Chondrocyte (in vitro differentiated cells): ENCODE results near the gene CLDN6. TPM values are rescaled to one million over a fixed set of nuclear protein-coding genes. Genes with fewer than 3 reads are reported as not detected.

Experiments used
- DNase-seq: peaks from one replicate; pipeline ENCODE4 v3.0.0; 2021; ENCODE audit warnings: mixed read lengths, low spot score
- H3K27ac Mint-ChIP-seq: one replicate; pipeline ENCODE4 v1.8.0; 2021; ENCODE audit warnings: mild to moderate bottlenecking, moderate library complexity, mixed read lengths; ENCODE audit not compliant: unreplicated experiment
- H3K27me3 Mint-ChIP-seq: 2 replicates; pipeline ENCODE4 v1.8.0; 2021; ENCODE audit warnings: low read depth, mixed read lengths
- H3K36me3 Mint-ChIP-seq: 2 replicates; pipeline ENCODE4 v1.8.0; 2021; ENCODE audit warnings: low read depth, mixed read lengths
- H3K4me1 Mint-ChIP-seq: 2 replicates; pipeline ENCODE4 v1.8.0; 2021; ENCODE audit warnings: low read depth, mild to moderate bottlenecking, mixed read lengths
- H3K4me3 Mint-ChIP-seq: one replicate; pipeline ENCODE4 v1.8.0; 2021; ENCODE audit warnings: mild to moderate bottlenecking, moderate library complexity, mixed read lengths; ENCODE audit not compliant: unreplicated experiment
- H3K9me3 Mint-ChIP-seq: 2 replicates; pipeline ENCODE4 v1.8.0; 2021; ENCODE audit warnings: low read depth, mixed read lengths
- total RNA-seq: library from RNA; stranded (reverse); gene quantifications from 3 replicates; pipeline ENCODE4 v1.2.1, GENCODE V29; 2021
- TF ChIP-seq, protein P1 (sequence below): fragments of 200-600 bp; sonication (generic); IDR thresholded peaks from 2 replicates; pipeline ENCODE4 v1.5.0; 2021; ENCODE audit warnings: antibody characterized with exemption, mild to moderate bottlenecking, moderate library complexity

CLDN6 gene
- total RNA-seq, 1 donor from 2014 or later = 0.27 TPM

DNA sequence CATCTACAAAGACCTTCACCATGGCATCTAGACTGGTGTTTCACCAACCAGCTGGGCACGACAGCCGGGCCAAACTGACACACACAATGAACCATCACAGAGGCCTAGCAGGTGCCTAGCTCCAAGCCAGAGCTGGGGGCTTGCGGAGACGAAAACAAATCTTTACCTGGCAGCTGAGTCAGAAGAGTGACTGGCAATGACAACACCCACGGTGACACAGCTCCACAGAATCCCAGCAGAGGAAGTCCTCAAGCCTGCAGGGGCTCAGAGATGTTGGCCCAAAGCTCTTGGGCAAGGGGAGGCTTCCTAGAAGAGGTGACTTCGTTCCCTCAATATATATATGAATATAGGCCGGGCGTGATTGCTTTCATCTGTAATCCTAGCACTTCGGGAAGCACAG, 33.5 kb upstream of the CLDN6 start:
- Mint-ChIP-seq H3K9me3 (no peaks in the 10 kb centered on the region), H3K27ac (no peak overlapping the region), H3K27me3 (peaks cover 26% of the 10 kb centered on the region), H3K36me3 (peaks cover 9% of the 10 kb centered on the region), H3K4me1 (peaks cover 3% of the 10 kb centered on the region), H3K4me3 (no peak overlapping the region)
- TF ChIP-seq, protein P1, sequence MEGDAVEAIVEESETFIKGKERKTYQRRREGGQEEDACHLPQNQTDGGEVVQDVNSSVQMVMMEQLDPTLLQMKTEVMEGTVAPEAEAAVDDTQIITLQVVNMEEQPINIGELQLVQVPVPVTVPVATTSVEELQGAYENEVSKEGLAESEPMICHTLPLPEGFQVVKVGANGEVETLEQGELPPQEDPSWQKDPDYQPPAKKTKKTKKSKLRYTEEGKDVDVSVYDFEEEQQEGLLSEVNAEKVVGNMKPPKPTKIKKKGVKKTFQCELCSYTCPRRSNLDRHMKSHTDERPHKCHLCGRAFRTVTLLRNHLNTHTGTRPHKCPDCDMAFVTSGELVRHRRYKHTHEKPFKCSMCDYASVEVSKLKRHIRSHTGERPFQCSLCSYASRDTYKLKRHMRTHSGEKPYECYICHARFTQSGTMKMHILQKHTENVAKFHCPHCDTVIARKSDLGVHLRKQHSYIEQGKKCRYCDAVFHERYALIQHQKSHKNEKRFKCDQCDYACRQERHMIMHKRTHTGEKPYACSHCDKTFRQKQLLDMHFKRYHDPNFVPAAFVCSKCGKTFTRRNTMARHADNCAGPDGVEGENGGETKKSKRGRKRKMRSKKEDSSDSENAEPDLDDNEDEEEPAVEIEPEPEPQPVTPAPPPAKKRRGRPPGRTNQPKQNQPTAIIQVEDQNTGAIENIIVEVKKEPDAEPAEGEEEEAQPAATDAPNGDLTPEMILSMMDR = no peak
- no peak for DNase-seq

DNA sequence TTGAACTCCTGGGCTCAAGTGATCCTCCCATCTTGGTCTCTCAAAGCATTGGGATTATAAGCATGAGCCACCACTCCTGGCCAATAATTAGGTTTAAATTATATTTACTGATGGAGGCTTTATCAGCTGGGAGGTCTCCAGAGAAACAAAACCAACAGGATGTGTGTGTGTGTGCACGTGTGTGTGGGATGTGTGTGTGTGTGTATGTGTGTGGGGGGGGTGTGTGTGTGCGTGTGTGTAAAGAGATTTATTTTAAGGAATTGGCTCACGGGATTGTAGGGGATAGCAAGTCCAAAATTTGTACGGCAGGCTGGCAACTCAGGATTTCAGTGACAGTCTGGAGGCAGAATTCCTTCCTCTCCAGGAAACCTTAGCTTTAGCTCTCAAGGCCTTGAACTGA, 33.0 kb upstream of the CLDN6 start:
- no peak overlapping the region for H3K4me3 Mint-ChIP-seq
- no peak for DNase-seq
- H3K36me3 Mint-ChIP-seq = peaks cover 9% of the 10 kb centered on the region
- TF ChIP-seq, protein P1 = no peak
- H3K9me3 Mint-ChIP-seq = no peaks in the 10 kb centered on the region
- no peak overlapping the region for H3K27ac Mint-ChIP-seq
- H3K27me3 Mint-ChIP-seq = peaks cover 26% of the 10 kb centered on the region
- peaks cover 3% of the 10 kb centered on the region for H3K4me1 Mint-ChIP-seq

DNA sequence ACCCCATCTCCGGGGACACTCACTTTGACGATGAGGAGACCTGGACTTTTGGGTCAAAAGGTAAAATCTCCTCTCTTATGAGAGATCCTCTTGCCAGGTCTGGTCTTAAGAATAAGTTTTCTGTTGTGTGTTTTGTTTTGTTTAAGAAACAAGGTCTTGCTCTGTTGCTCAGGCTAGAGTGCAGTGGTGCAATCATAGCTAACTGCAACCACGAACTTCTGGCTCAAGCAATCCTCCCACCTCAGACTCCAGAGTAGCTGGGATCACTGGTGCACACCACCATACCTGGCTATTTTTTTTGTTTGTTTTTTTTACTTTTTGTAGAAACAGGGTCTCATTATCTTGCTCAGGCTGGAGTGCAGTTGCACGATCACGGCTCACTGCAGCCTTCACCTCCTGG, 32.5 kb upstream of the CLDN6 start:
- no peak for DNase-seq
- Mint-ChIP-seq H3K27me3 (peaks cover 27% of the 10 kb centered on the region), H3K27ac (no peak overlapping the region), H3K36me3 (peaks cover 9% of the 10 kb centered on the region), H3K4me3 (no peak overlapping the region), H3K4me1 (peaks cover 3% of the 10 kb centered on the region), H3K9me3 (no peaks in the 10 kb centered on the region)
- TF ChIP-seq, protein P1 = no peak

DNA sequence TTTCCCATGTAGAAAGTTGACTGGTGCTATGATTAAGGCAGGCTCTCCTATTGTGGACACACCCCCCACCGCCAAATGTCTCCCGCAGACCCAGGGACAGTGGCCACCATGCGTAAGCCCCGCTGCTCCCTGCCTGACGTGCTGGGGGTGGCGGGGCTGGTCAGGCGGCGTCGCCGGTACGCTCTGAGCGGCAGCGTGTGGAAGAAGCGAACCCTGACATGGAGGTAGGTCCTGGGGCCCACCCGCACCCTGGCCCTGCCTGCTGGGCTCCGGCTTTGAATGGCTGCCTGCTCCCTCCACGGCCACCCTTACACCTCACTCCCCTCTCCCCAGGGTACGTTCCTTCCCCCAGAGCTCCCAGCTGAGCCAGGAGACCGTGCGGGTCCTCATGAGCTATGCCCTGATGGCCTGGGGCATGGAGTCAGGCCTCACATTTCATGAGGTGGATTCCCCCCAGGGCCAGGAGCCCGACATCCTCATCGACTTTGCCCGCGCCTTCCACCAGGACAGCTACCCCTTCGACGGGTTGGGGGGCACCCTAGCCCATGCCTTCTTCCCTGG, 32.0 kb upstream of the CLDN6 start:
- TF ChIP-seq, protein P1 = no peak
- Mint-ChIP-seq H3K36me3 (peaks cover 10% of the 10 kb centered on the region), H3K4me3 (no peak overlapping the region), H3K27me3 (peaks cover 31% of the 10 kb centered on the region), H3K4me1 (peaks cover 7% of the 10 kb centered on the region), H3K27ac (no peak overlapping the region), H3K9me3 (no peaks in the 10 kb centered on the region)
- no peak for DNase-seq

DNA sequence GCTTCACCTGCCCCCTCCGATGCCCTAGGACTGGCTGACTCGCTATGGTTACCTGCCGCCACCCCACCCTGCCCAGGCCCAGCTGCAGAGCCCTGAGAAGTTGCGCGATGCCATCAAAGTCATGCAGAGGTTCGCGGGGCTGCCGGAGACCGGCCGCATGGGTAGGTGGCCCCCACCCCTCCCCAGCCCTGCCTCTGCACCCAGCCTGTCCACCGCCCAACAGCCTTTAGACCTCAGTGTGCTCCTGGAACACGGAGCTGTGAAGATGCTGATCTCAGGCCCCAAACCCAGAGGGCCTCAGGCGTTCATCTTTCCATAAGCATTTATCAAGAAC, 29.4 kb upstream of the CLDN6 start:
- TF ChIP-seq, protein P1 = no peak
- peaks cover 7% of the 10 kb centered on the region for H3K4me1 Mint-ChIP-seq
- no peaks in the 10 kb centered on the region for H3K9me3 Mint-ChIP-seq
- H3K27ac Mint-ChIP-seq = no peak overlapping the region
- no peak overlapping the region for H3K4me3 Mint-ChIP-seq
- peaks cover 36% of the 10 kb centered on the region for H3K27me3 Mint-ChIP-seq
- no peak for DNase-seq
- H3K36me3 Mint-ChIP-seq = peaks cover 1% of the 10 kb centered on the region
